Loucy (cell line): Measurements from ENCODE around the gene CDC34.

Source experiments
- H2AFZ ChIP-seq: fragments of 200-600 bp; sonication (generic); 2 replicates; pipeline ENCODE4 v1.6.0; 2016; ENCODE audit warnings: antibody characterized with exemption, mild to moderate bottlenecking, low read length, moderate library complexity
- H3F3A ChIP-seq: fragments of 200-600 bp; 2 replicates; pipeline ENCODE4 v1.6.0; 2016; ENCODE audit warnings: antibody characterized with exemption, low read depth, mild to moderate bottlenecking
- H3K27me3 ChIP-seq: fragments of 200-600 bp; sonication (generic); 2 replicates; pipeline ENCODE4 v1.6.1; 2014; ENCODE audit warnings: low read length, mild to moderate bottlenecking; ENCODE audit not compliant: insufficient read depth, poor library complexity, severe bottlenecking
- H3K36me3 ChIP-seq: fragments of 200-600 bp; sonication (generic); 2 replicates; pipeline ENCODE4 v1.6.1; 2016; ENCODE audit warnings: low read length; ENCODE audit not compliant: insufficient read depth
- H3K4me1 ChIP-seq: fragments of 200-600 bp; sonication (generic); 2 replicates; pipeline ENCODE4 v1.5.1; 2014; ENCODE audit warnings: low read length, mild to moderate bottlenecking; ENCODE audit not compliant: insufficient read depth, poor library complexity, severe bottlenecking
- H3K4me2 ChIP-seq: fragments of 200-600 bp; sonication (generic); 2 replicates; pipeline ENCODE4 v1.6.0; 2014; ENCODE audit warnings: antibody characterized with exemption, low read length, low read depth, mild to moderate bottlenecking; ENCODE audit not compliant: poor library complexity, severe bottlenecking
- H3K4me3 ChIP-seq: fragments of 200-600 bp; sonication (generic); 2 replicates; pipeline ENCODE4 v1.5.1; 2014; ENCODE audit warnings: low read length, mild to moderate bottlenecking, mixed read lengths; ENCODE audit not compliant: poor library complexity, severe bottlenecking
- H3K79me2 ChIP-seq: fragments of 200-600 bp; sonication (generic); 2 replicates; pipeline ENCODE4 v1.6.1; 2014; ENCODE audit warnings: low read length; ENCODE audit not compliant: insufficient read depth
- H3K9ac ChIP-seq: fragments of 200-600 bp; sonication (generic); 2 replicates; pipeline ENCODE4 v1.6.0; 2014; ENCODE audit warnings: mild to moderate bottlenecking, low read depth, low read length, moderate library complexity; ENCODE audit not compliant: poor library complexity, severe bottlenecking
- H3K9me2 ChIP-seq: fragments of 200-600 bp; sonication (generic); replicated peaks from 2 replicates; pipeline ENCODE4 v1.6.1; 2016; ENCODE audit warnings: low read depth, low read length, mixed read lengths
- H3K9me3 ChIP-seq: fragments of 200-600 bp; sonication (generic); 2 replicates; pipeline ENCODE4 v1.6.1; 2014; ENCODE audit warnings: mild to moderate bottlenecking, antibody characterized with exemption, low read length, low read depth; ENCODE audit not compliant: insufficient read depth
- H4K20me1 ChIP-seq: fragments of 200-600 bp; sonication (generic); 2 replicates; pipeline ENCODE4 v1.6.0; 2014; ENCODE audit warnings: antibody characterized with exemption, low read length, mild to moderate bottlenecking; ENCODE audit not compliant: insufficient read depth, poor library complexity, severe bottlenecking
- CTCF ChIP-seq: fragments of 200-600 bp; sonication (generic); conservative IDR thresholded peaks from 2 replicates; pipeline ENCODE4 v1.5.1; 2014; ENCODE audit warnings: mild to moderate bottlenecking, antibody characterized with exemption, low read length
- EZH2phosphoT487 ChIP-seq: fragments of 200-600 bp; IDR thresholded peaks from 2 replicates; pipeline ENCODE4 v1.6.1; 2018; ENCODE audit warnings: antibody characterized with exemption, mild to moderate bottlenecking, moderate library complexity, borderline replicate concordance

Gene CDC34

GRCh38 chr19:495081-495401 lies 36.5 kb upstream of the CDC34 start:
- H3K9me3 ChIP-seq = no peaks in the 10 kb centered on the region
- no peaks in the 10 kb centered on the region for H3K79me2 ChIP-seq
- no peaks in the 10 kb centered on the region for H3K9me2 ChIP-seq
- H3K9ac ChIP-seq = no peak overlapping the region
- peaks cover 5% of the 10 kb centered on the region; the same call in 1 of the 2 replicates for H3F3A ChIP-seq
- no peaks in the 10 kb centered on the region for H3K4me1 ChIP-seq
- no peak overlapping the region for H3K4me3 ChIP-seq
- no peak overlapping the region for H2AFZ ChIP-seq
- no peaks in the 10 kb centered on the region for H4K20me1 ChIP-seq
- no peaks in the 10 kb centered on the region for H3K36me3 ChIP-seq
- no peak overlapping the region for H3K4me2 ChIP-seq
- no peak for TF ChIP-seq CTCF
- TF ChIP-seq EZH2phosphoT487 = no peak
- H3K27me3 ChIP-seq = no peaks in the 10 kb centered on the region

GRCh38 chr19:495402-496111 lies 36.0 kb upstream of the CDC34 start:
- no peak for TF ChIP-seq EZH2phosphoT487
- TF ChIP-seq CTCF = peak; percentile 43
- no peak overlapping the region for H3K4me3 ChIP-seq
- no peak overlapping the region for H3K4me2 ChIP-seq

GRCh38 chr19:496112-496665 lies 35.4 kb upstream of the CDC34 start, which contains the start of gene MADCAM1:
Gene MADCAM1, plus strand, starts transcription at chr19:496486. Its CDS starts 14 bp downstream, at chr19:496500.
- H3K36me3 ChIP-seq = no peaks in the 10 kb centered on the region
- H2AFZ ChIP-seq = no peak within 1 kb of the TSS
- peaks cover 2% of the 10 kb centered on the region; the same call in 1 of the 2 replicates for H3F3A ChIP-seq
- no peaks in the 10 kb centered on the region for H3K9me3 ChIP-seq
- H3K4me3 ChIP-seq = no peak within 1 kb of the TSS
- H3K9me2 ChIP-seq = no peaks in the 10 kb centered on the region
- no peaks in the 10 kb centered on the region for H3K79me2 ChIP-seq
- H3K9ac ChIP-seq = no peak within 1 kb of the TSS
- H3K4me2 ChIP-seq = no peak within 1 kb of the TSS
- no peak for TF ChIP-seq EZH2phosphoT487
- no peak for TF ChIP-seq CTCF
- H4K20me1 ChIP-seq = no peaks in the 10 kb centered on the region
- no peaks in the 10 kb centered on the region for H3K4me1 ChIP-seq
- no peaks in the 10 kb centered on the region for H3K27me3 ChIP-seq

More at GRCh38 chr19:495402-496111, 36.0 kb upstream of the CDC34 start:
- H3K9me2 ChIP-seq = no peaks in the 10 kb centered on the region
- H3K36me3 ChIP-seq = no peaks in the 10 kb centered on the region
- no peaks in the 10 kb centered on the region for H4K20me1 ChIP-seq
- H3K79me2 ChIP-seq = no peaks in the 10 kb centered on the region
- no peak overlapping the region for H2AFZ ChIP-seq
- H3F3A ChIP-seq = peaks cover 5% of the 10 kb centered on the region; the same call in 1 of the 2 replicates
- no peaks in the 10 kb centered on the region for H3K4me1 ChIP-seq
- H3K9ac ChIP-seq = no peak overlapping the region
- no peaks in the 10 kb centered on the region for H3K27me3 ChIP-seq
- H3K9me3 ChIP-seq = no peaks in the 10 kb centered on the region
